ENCODE data around the gene COL23A1. TPM values are rescaled to one million over a fixed set of nuclear protein-coding genes. Genes with fewer than 3 reads are reported as not detected.
A peak's percentile ranks its signal among the peaks of the same experiment; 100 is the strongest.

The COL23A1 gene
- total RNA-seq, 1 experiment from 2014 or later: 15.0 TPM

DNA sequence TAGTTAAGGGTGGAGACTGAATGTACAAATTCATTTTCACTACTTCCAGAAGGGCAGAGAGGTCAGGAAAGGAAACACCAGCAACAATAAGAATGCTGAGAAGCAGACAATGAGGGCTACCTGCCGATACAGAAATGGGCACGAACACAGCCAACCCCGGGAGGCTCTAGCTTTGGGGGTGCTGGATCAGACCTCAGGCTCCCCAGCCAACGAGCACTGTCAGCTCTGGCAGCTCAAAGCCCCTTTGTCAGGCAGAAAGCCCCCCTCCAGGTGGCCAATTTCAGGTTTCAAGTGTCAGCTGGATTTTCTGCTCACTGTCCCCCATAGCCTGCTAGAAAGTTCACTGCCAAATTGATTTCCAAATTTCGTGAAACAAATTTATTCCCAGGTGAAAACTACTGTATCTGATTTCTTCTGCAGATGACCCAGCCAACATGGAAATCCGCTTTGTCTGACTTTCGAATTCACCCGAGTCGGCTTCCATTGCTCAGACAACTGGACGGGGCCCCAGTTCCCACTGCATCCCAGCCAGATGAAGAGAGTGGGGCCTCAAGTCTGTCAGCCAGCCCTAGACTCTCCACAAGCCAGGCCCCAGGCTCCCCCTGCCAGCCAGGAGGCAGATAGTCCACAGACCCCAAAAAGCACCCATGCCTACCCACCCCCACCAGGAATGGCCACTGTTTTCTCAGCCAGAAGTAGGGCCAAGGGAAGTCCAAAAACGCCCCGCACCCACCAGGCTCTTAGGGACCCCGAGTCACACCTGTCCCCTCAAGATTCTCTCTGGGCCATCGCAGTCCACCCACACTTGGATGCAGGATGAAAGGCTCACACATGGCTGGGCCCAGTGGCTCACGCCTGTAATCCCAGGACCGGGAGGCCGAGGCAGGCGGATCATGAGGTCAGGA is 261.1 kb downstream of the COL23A1 start:
- Mint-ChIP-seq H3K36me3 (no peaks in the 10 kb centered on the region), H3K9me3 (no peaks in the 10 kb centered on the region), H3K4me3 (no peak overlapping the region), H3K27ac (peak overlapping the region; percentile 38; the same call in 1 of the 2 replicates), H3K4me1 (peaks cover 29% of the 10 kb centered on the region), H3K27me3 (ENCODE audit: low read depth) (peaks cover 3% of the 10 kb centered on the region; the same call in 1 of the 2 replicates)
- POLR2A ChIA-PET: interaction anchor here (0.6 kb wide), 1 partner anchor 272 kb away, joined by 3 read pairs; no protein-coding TSS in a partner anchor
- TF ChIP-seq ZNF396 (CRISPR knock-in tag; IDR thresholded peaks at IDR 0.05; ENCODE audit: borderline replicate concordance): no peak
- TF ChIP-seq ESRRA (CRISPR knock-in tag; IDR thresholded peaks at IDR 0.05; ENCODE audit: borderline replicate concordance): no peak
- TF ChIP-seq, protein P1, sequence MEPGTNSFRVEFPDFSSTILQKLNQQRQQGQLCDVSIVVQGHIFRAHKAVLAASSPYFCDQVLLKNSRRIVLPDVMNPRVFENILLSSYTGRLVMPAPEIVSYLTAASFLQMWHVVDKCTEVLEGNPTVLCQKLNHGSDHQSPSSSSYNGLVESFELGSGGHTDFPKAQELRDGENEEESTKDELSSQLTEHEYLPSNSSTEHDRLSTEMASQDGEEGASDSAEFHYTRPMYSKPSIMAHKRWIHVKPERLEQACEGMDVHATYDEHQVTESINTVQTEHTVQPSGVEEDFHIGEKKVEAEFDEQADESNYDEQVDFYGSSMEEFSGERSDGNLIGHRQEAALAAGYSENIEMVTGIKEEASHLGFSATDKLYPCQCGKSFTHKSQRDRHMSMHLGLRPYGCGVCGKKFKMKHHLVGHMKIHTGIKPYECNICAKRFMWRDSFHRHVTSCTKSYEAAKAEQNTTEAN (CRISPR knock-in tag; IDR thresholded peaks at IDR 0.05): no peak
- TF ChIP-seq TEAD4 (CRISPR knock-in tag; IDR thresholded peaks at IDR 0.05): no peak
- TF ChIP-seq, protein P2, sequence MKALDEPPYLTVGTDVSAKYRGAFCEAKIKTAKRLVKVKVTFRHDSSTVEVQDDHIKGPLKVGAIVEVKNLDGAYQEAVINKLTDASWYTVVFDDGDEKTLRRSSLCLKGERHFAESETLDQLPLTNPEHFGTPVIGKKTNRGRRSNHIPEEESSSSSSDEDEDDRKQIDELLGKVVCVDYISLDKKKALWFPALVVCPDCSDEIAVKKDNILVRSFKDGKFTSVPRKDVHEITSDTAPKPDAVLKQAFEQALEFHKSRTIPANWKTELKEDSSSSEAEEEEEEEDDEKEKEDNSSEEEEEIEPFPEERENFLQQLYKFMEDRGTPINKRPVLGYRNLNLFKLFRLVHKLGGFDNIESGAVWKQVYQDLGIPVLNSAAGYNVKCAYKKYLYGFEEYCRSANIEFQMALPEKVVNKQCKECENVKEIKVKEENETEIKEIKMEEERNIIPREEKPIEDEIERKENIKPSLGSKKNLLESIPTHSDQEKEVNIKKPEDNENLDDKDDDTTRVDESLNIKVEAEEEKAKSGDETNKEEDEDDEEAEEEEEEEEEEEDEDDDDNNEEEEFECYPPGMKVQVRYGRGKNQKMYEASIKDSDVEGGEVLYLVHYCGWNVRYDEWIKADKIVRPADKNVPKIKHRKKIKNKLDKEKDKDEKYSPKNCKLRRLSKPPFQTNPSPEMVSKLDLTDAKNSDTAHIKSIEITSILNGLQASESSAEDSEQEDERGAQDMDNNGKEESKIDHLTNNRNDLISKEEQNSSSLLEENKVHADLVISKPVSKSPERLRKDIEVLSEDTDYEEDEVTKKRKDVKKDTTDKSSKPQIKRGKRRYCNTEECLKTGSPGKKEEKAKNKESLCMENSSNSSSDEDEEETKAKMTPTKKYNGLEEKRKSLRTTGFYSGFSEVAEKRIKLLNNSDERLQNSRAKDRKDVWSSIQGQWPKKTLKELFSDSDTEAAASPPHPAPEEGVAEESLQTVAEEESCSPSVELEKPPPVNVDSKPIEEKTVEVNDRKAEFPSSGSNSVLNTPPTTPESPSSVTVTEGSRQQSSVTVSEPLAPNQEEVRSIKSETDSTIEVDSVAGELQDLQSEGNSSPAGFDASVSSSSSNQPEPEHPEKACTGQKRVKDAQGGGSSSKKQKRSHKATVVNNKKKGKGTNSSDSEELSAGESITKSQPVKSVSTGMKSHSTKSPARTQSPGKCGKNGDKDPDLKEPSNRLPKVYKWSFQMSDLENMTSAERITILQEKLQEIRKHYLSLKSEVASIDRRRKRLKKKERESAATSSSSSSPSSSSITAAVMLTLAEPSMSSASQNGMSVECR (CRISPR knock-in tag; IDR thresholded peaks at IDR 0.05; ENCODE audit: borderline replicate concordance): no peak
- no peak for TF ChIP-seq SP1 (CRISPR knock-in tag; conservative IDR thresholded peaks at IDR 0.05)
- TF ChIP-seq, protein P3, sequence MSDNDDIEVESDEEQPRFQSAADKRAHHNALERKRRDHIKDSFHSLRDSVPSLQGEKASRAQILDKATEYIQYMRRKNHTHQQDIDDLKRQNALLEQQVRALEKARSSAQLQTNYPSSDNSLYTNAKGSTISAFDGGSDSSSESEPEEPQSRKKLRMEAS (CRISPR knock-in tag; IDR thresholded peaks at IDR 0.05): no peak
- TF ChIP-seq, protein P4, sequence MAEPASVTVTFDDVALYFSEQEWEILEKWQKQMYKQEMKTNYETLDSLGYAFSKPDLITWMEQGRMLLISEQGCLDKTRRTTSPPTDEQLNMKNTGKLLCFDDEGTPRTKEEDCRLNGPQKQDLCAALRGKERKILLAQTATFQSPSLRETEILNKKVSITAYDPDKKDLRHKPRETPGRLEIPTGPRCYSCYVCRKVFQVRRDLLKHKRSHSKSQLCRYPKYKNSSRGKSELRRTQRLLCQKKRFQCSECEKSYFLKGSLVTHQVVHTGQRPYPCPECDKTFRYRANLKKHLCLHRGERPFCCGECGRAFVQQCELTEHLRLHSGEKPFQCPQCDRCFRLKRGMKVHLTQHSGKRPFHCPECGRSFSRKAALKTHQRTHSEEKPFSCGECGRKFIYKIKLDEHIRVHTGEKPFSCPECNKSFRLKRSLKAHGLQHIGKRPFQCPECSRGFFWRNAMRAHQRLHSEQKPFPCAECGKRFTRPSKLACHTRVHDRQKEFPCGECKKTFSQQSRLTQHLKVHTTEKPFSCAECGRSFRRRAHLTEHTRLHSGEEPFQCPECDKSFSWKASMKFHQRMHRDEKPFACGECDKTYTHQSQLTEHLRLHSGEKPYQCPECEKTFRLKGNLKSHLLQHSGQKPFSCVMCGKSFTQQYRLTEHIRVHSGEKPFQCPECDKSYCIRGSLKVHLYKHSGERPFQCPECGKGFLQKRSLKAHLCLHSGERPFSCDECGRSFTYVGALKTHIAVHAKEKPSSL (CRISPR knock-in tag; conservative IDR thresholded peaks at IDR 0.05): no peak
- TF ChIP-seq CREB1 (CRISPR knock-in tag; IDR thresholded peaks at IDR 0.05): no peak
- TF ChIP-seq, protein P5, sequence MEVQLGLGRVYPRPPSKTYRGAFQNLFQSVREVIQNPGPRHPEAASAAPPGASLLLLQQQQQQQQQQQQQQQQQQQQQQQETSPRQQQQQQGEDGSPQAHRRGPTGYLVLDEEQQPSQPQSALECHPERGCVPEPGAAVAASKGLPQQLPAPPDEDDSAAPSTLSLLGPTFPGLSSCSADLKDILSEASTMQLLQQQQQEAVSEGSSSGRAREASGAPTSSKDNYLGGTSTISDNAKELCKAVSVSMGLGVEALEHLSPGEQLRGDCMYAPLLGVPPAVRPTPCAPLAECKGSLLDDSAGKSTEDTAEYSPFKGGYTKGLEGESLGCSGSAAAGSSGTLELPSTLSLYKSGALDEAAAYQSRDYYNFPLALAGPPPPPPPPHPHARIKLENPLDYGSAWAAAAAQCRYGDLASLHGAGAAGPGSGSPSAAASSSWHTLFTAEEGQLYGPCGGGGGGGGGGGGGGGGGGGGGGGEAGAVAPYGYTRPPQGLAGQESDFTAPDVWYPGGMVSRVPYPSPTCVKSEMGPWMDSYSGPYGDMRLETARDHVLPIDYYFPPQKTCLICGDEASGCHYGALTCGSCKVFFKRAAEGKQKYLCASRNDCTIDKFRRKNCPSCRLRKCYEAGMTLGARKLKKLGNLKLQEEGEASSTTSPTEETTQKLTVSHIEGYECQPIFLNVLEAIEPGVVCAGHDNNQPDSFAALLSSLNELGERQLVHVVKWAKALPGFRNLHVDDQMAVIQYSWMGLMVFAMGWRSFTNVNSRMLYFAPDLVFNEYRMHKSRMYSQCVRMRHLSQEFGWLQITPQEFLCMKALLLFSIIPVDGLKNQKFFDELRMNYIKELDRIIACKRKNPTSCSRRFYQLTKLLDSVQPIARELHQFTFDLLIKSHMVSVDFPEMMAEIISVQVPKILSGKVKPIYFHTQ (CRISPR knock-in tag; IDR thresholded peaks at IDR 0.05): no peak
- no peak for TF ChIP-seq TEAD1 (CRISPR knock-in tag; IDR thresholded peaks at IDR 0.05)
- TF ChIP-seq ZNF671 (CRISPR knock-in tag; IDR thresholded peaks at IDR 0.05): no peak
- no peak for TF ChIP-seq ZNF263 (CRISPR knock-in tag; IDR thresholded peaks at IDR 0.05; ENCODE audit: low read depth)
- TF ChIP-seq, protein P6, sequence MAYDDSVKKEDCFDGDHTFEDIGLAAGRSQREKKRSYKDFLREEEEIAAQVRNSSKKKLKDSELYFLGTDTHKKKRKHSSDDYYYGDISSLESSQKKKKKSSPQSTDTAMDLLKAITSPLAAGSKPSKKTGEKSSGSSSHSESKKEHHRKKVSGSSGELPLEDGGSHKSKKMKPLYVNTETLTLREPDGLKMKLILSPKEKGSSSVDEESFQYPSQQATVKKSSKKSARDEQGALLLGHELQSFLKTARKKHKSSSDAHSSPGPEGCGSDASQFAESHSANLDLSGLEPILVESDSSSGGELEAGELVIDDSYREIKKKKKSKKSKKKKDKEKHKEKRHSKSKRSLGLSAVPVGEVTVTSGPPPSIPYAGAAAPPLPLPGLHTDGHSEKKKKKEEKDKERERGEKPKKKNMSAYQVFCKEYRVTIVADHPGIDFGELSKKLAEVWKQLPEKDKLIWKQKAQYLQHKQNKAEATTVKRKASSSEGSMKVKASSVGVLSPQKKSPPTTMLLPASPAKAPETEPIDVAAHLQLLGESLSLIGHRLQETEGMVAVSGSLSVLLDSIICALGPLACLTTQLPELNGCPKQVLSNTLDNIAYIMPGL (CRISPR knock-in tag; IDR thresholded peaks at IDR 0.05): no peak
- ATAC-seq: peak; percentile 14
- DNase-seq (ENCODE audit: low spot score): no peak
- CTCF ChIA-PET: interaction anchor here (1.3 to 2.4 kb wide), 2 partner anchors 45 to 49 kb away, joined by 3 to 10 read pairs; no protein-coding TSS in a partner anchor
